MM.1S (cell line): Measurements from ENCODE around the gene MAPK6.

Source experiments
- CTCF ChIP-seq: fragments of 300-600 bp; sonication (generic); IDR thresholded peaks from 2 replicates; pipeline ENCODE4 v1.5.1; 2016; ENCODE audit warnings: antibody characterized with exemption, low read length, mixed read lengths
- EZH2 ChIP-seq: fragments of 300-600 bp; sonication (generic); optimal IDR thresholded peaks from 2 replicates; pipeline ENCODE3; 2017; ENCODE audit warnings: low read depth, mild to moderate bottlenecking, antibody characterized with exemption, low read length, mixed read lengths

DNA sequence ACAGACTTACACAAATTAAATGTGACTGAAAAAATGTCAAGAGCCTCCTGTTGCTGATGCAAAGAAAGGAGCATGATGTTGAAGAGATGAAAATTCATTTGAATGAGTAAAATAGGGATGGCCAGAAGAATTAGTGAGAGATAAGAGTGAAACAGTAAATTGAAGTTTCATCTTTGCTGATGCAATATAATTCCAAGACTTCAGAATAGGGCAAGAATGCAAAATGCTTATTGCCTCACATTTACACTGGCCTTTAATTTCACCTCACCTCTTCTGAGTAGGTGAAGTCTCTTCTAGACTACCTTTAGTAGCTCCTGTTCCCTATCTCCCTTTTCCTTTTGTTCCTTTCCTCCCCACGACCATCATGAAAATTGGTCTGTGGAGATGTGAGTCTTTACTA, 15.3 kb upstream of the MAPK6 start:
- TF ChIP-seq CTCF (no peak), EZH2 (no peak)
